Esophagus muscularis mucosa (tissue), 4 donors: Measurements from ENCODE around the gene IRS1.
A peak's percentile ranks its signal among the peaks of the same experiment; 100 is the strongest.

ENCODE experiments used
- CTCF ChIP-seq, 3 experiments: fragments of 200-600 bp in 2 of 3; fragments of 450-650 bp in 1 of 3; sonication (generic) in 2 of 3; IDR thresholded peaks; one replicate each; pipeline ENCODE4 v1.5.1; 2017 to 2019; ENCODE audit warnings: antibody characterized with exemption in 3 of 3, mild to moderate bottlenecking in 2 of 3, moderate library complexity in 1 of 3
- EP300 ChIP-seq: sonication (generic); formaldehyde crosslinking; IDR thresholded peaks from one replicate; pipeline ENCODE4 v1.6.1; 2017; ENCODE audit warnings: antibody characterized with exemption
- POLR2A ChIP-seq: fragments of 450-650 bp; IDR thresholded peaks from one replicate; pipeline ENCODE4 v1.6.1; 2017; ENCODE audit warnings: antibody characterized with exemption, moderate library complexity, mild to moderate bottlenecking, low read depth
- POLR2AphosphoS5 ChIP-seq, 2 donors: sonication (generic); formaldehyde crosslinking; IDR thresholded peaks; one replicate each; pipeline ENCODE4 v1.6.1; 2017; ENCODE audit warnings: antibody characterized with exemption in 2 of 2

DNA sequence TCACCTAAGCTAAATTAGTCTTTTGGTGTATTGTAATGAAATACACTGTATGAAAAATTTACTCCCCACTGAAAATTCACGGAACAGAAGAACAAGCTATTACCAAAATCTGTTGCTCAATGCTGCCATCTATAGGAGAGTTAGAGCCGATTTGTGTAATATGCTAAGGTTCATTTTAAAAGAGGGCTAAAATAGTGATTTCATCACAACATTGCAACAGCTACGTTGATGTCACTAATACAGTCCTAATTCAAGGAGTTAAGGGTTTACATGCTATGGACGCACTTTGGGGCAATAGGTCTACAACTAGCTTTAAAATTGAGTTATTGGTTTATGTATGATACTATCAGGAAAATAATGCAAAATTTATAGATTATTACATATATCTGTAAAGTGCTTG is 3.0 kb upstream of the IRS1 start:
- TF ChIP-seq POLR2A (no peak), CTCF (IDR thresholded peaks at IDR 0.05) (peak; percentile 71 to 74 (median 71)), EP300 (no peak), POLR2AphosphoS5 (IDR thresholded peaks at IDR 0.05) (no peak)
